ENCODE results near the gene LTBP4.
"Not testable (repeated sequence)": the region's sequence is repeated elsewhere in the genome, so short reads cannot be mapped to it uniquely, and the experiment has no call there.

Gene LTBP4

GRCh38 chr19:40556953-40557530 is 44.1 kb upstream of the LTBP4 start:
- H3K36me3 ChIP-seq (replicated peaks) = no peaks in the 10 kb centered on the region
- peaks cover 32% of the 10 kb centered on the region for H3K27me3 ChIP-seq (replicated peaks)
- no peak for DNase-seq
- TF ChIP-seq CTCF (IDR thresholded peaks at IDR 0.05; ENCODE audit: low read depth, low read length, missing control alignments) = no peak
- H3K27ac ChIP-seq = no peak overlapping the region
- in situ Hi-C loops (cut with HindIII; ENCODE audit: low pct_ligation_motif_present, low sequenced_read_pairs) = no loop called here
- no peak overlapping the region for H3K4me3 ChIP-seq (ENCODE audit: low read depth, low read length)

GRCh38 chr19:40559394-40559793 is 41.8 kb upstream of the LTBP4 start:
- TF ChIP-seq CTCF (IDR thresholded peaks at IDR 0.05; ENCODE audit: low read depth, low read length, missing control alignments) = no peak
- DNase-seq = no peak
- Histone ChIP-seq H3K27ac (no peak overlapping the region), H3K27me3 (replicated peaks) (peaks cover 13% of the 10 kb centered on the region), H3K36me3 (replicated peaks) (no peaks in the 10 kb centered on the region), H3K4me3 (ENCODE audit: low read depth, low read length) (no peak overlapping the region)
- in situ Hi-C loops (cut with HindIII; ENCODE audit: low pct_ligation_motif_present, low sequenced_read_pairs) = no loop called here

GRCh38 chr19:40560092-40560507 is 41.1 kb upstream of the LTBP4 start:
- in situ Hi-C loops (cut with HindIII; ENCODE audit: low pct_ligation_motif_present, low sequenced_read_pairs) = no loop called here
- H3K27me3 ChIP-seq (replicated peaks) = peaks cover 6% of the 10 kb centered on the region
- H3K36me3 ChIP-seq (replicated peaks) = no peaks in the 10 kb centered on the region
- TF ChIP-seq CTCF (IDR thresholded peaks at IDR 0.05; ENCODE audit: low read depth, low read length, missing control alignments) = no peak
- no peak overlapping the region for H3K27ac ChIP-seq
- no peak overlapping the region for H3K4me3 ChIP-seq (ENCODE audit: low read depth, low read length)
- DNase-seq = no peak

GRCh38 chr19:40561947-40562346 is 39.2 kb upstream of the LTBP4 start:
- H3K4me3 ChIP-seq (ENCODE audit: low read depth, low read length) = no peak overlapping the region
- no peaks in the 10 kb centered on the region for H3K36me3 ChIP-seq (replicated peaks)
- DNase-seq = no peak
- H3K27me3 ChIP-seq (replicated peaks) = peaks cover 5% of the 10 kb centered on the region
- no peak overlapping the region for H3K27ac ChIP-seq
- in situ Hi-C loops (cut with HindIII; ENCODE audit: low pct_ligation_motif_present, low sequenced_read_pairs) = no loop called here
- TF ChIP-seq CTCF (IDR thresholded peaks at IDR 0.05; ENCODE audit: low read depth, low read length, missing control alignments) = no peak

GRCh38 chr19:40564535-40564934 is 36.6 kb upstream of the LTBP4 start:
- in situ Hi-C loops (cut with HindIII; ENCODE audit: low pct_ligation_motif_present, low sequenced_read_pairs); H3K36me3 ChIP-seq (replicated peaks); H3K4me3 ChIP-seq (ENCODE audit: low read depth, low read length); DNase-seq; H3K27ac ChIP-seq: not testable (repeated sequence)
- peaks cover 16% of the 10 kb centered on the region for H3K27me3 ChIP-seq (replicated peaks)

GRCh38 chr19:40565355-40565754 is 35.8 kb upstream of the LTBP4 start:
- no peak for DNase-seq
- Histone ChIP-seq H3K36me3 (replicated peaks) (no peaks in the 10 kb centered on the region), H3K27me3 (replicated peaks) (peaks cover 16% of the 10 kb centered on the region), H3K27ac (no peak overlapping the region), H3K4me3 (ENCODE audit: low read depth, low read length) (no peak overlapping the region)
- in situ Hi-C loops (cut with HindIII; ENCODE audit: low pct_ligation_motif_present, low sequenced_read_pairs) = no loop called here
- no peak for TF ChIP-seq CTCF (IDR thresholded peaks at IDR 0.05; ENCODE audit: low read depth, low read length, missing control alignments)
